HepG2 (cell line): ENCODE results near the gene MST1. TPM values are rescaled to one million over a fixed set of nuclear protein-coding genes. Genes with fewer than 3 reads are reported as not detected.
A peak's percentile ranks its signal among the peaks of the same experiment; 100 is the strongest.

Experiments
- ARID3A ChIP-seq: IDR thresholded peaks from 2 replicates; pipeline ENCODE4 v1.6.1; 2012; ENCODE audit warnings: low read depth, low read length, improper control_type of control experiment
- ATF4 ChIP-seq, 2 experiments: fragments of 450-650 bp in 1 of 2; sonication (generic) in 1 of 2; formaldehyde crosslinking; IDR thresholded peaks; 2 replicates each; pipeline versions ENCODE4 v1.5.0 to v1.8.0; 2020 to 2022; ENCODE audit warnings: mild to moderate bottlenecking in 1 of 2, missing genetic modification reagents in 1 of 2
- E2F5 ChIP-seq: sonication (generic); formaldehyde crosslinking; conservative IDR thresholded peaks from 2 replicates; pipeline ENCODE4 v1.4.0; 2020; ENCODE audit warnings: missing genetic modification reagents
- FLYWCH1 ChIP-seq: sonication (generic); formaldehyde crosslinking; IDR thresholded peaks from 2 replicates; pipeline ENCODE4 v1.8.1; 2023; ENCODE audit warnings: mild to moderate bottlenecking, missing genetic modification reagents
- GRHL1 ChIP-seq: sonication (generic); formaldehyde crosslinking; conservative IDR thresholded peaks from 2 replicates; pipeline ENCODE4 v1.8.0; 2022; ENCODE audit warnings: missing genetic modification reagents
- HOXA3 ChIP-seq: sonication (generic); formaldehyde crosslinking; IDR thresholded peaks from 2 replicates; pipeline ENCODE4 v1.5.0; 2020; ENCODE audit warnings: missing genetic modification reagents
- IRF2 ChIP-seq: IDR thresholded peaks from 2 replicates; pipeline ENCODE4 v1.6.1; 2018; ENCODE audit warnings: missing genetic modification reagents, missing compliant biosample characterization
- KAT7 ChIP-seq: IDR thresholded peaks from 2 replicates; pipeline ENCODE4 v1.6.1; 2018; ENCODE audit warnings: borderline replicate concordance, missing compliant biosample characterization
- KLF15 ChIP-seq: sonication (generic); formaldehyde crosslinking; IDR thresholded peaks from 2 replicates; pipeline ENCODE4 v1.8.1; 2023; ENCODE audit warnings: borderline replicate concordance, mild to moderate bottlenecking, inconsistent platforms, missing genetic modification reagents, mixed read lengths
- RNF2 ChIP-seq: fragments of 450-650 bp; conservative IDR thresholded peaks from 2 replicates; pipeline ENCODE4 v1.6.1; 2016; ENCODE audit warnings: low read depth
- SIN3A ChIP-seq: IDR thresholded peaks from 2 replicates; pipeline ENCODE4 v1.6.1; 2011; ENCODE audit warnings: low read depth, mild to moderate bottlenecking, control low read depth, low read length, borderline replicate concordance
- ZMYM2 ChIP-seq: sonication (generic); formaldehyde crosslinking; IDR thresholded peaks from 2 replicates; pipeline ENCODE4 v1.8.0; 2022; ENCODE audit warnings: mild to moderate bottlenecking, missing genetic modification reagents
- ZNF17 ChIP-seq: sonication (generic); formaldehyde crosslinking; IDR thresholded peaks from 2 replicates; pipeline ENCODE4 v1.5.0; 2020; ENCODE audit warnings: mild to moderate bottlenecking, missing genetic modification reagents
- ZNF232 ChIP-seq: sonication (generic); formaldehyde crosslinking; IDR thresholded peaks from 2 replicates; pipeline ENCODE4 v1.4.0; 2020; ENCODE audit warnings: missing genetic modification reagents, borderline replicate concordance
- ZNF264 ChIP-seq: sonication (generic); formaldehyde crosslinking; IDR thresholded peaks from 2 replicates; pipeline ENCODE4 v1.4.0; 2020; ENCODE audit warnings: missing genetic modification reagents
- ZNF441 ChIP-seq: sonication (generic); formaldehyde crosslinking; IDR thresholded peaks from 2 replicates; pipeline ENCODE4 v1.7.0; 2021; ENCODE audit warnings: missing genetic modification reagents, borderline replicate concordance
- ZNF512 ChIP-seq: sonication (generic); formaldehyde crosslinking; IDR thresholded peaks from 2 replicates; pipeline ENCODE4 v1.4.0; 2020; ENCODE audit warnings: mild to moderate bottlenecking, missing genetic modification reagents
- ZNF749 ChIP-seq: sonication (generic); formaldehyde crosslinking; IDR thresholded peaks from 2 replicates; pipeline ENCODE4 v1.8.0; 2022; ENCODE audit warnings: mild to moderate bottlenecking, missing genetic modification reagents, moderate library complexity, borderline replicate concordance
- ZNF772 ChIP-seq: sonication (generic); formaldehyde crosslinking; IDR thresholded peaks from 2 replicates; pipeline ENCODE4 v1.5.0; 2020; ENCODE audit warnings: mild to moderate bottlenecking, missing genetic modification reagents
- ZNF781 ChIP-seq: sonication (generic); formaldehyde crosslinking; IDR thresholded peaks from 2 replicates; pipeline ENCODE4 v1.5.1; 2020; ENCODE audit warnings: borderline replicate concordance, mild to moderate bottlenecking, missing genetic modification reagents; ENCODE audit errors: not compliant biosample characterization
- ZNF839 ChIP-seq: sonication (generic); formaldehyde crosslinking; IDR thresholded peaks from 2 replicates; pipeline ENCODE4 v1.4.0; 2020; ENCODE audit warnings: missing genetic modification reagents, mild to moderate bottlenecking, borderline replicate concordance
- polyA plus RNA-seq, 8 experiments: library from polyadenylated mRNA; depleted of rRNA in 3 of 8; stranded (reverse) in 7 of 8; unstranded in 1 of 8; fragments of >200 nt; fragmentation: Illumina TruSeq in 4 of 8; extraction: Trizol in 4 of 8; gene quantifications; 2 replicates each; pipeline versions ENCODE4 v1.2.1 to v1.2.3, GENCODE V29; 2011 to 2016; ENCODE audit warnings: low read depth in 4 of 8, missing spikeins in 1 of 8, mixed read lengths in 1 of 8; ENCODE audit not compliant: insufficient read depth in 1 of 8
- total RNA-seq, 5 experiments: library from RNA; depleted of rRNA; stranded (reverse); fragments of >200 nt; fragmentation: Illumina TruSeq; extraction: Trizol; gene quantifications; 2 replicates each; pipeline ENCODE4 v1.2.3, GENCODE V29; 2016; ENCODE audit warnings: low read depth in 1 of 5

The MST1 gene
- total and polyA plus RNA-seq, 2 of the 13 experiments (the other 11 are each of a cell fraction or from before 2014, with no cell fraction given) = 189 to 452 TPM

- TF ChIP-seq E2F5 (CRISPR knock-in tag) = no peak
- TF ChIP-seq HOXA3 (CRISPR knock-in tag) = no peak; the same call in 1 of the 2 replicates
- TF ChIP-seq ZNF749 (CRISPR knock-in tag) = 0 out of 2 replicates have a peak, but pooled peaks have one; percentile 41
- TF ChIP-seq ZMYM2 (CRISPR knock-in tag) = peak; percentile 72; the same call in 1 of the 2 replicates
- TF ChIP-seq ARID3A = no peak
- TF ChIP-seq IRF2 (CRISPR knock-in tag) = 0 out of 2 replicates have a peak, but pooled peaks have one; percentile 6
- no peak for TF ChIP-seq KLF15 (CRISPR knock-in tag)
- TF ChIP-seq ZNF512 (CRISPR knock-in tag) = no peak
- no peak; the same call in 1 of the 2 replicates for TF ChIP-seq KAT7 (CRISPR knock-in tag)
- TF ChIP-seq RNF2 = peak; percentile 74; the same call in 1 of the 2 replicates
- TF ChIP-seq ZNF264 (CRISPR knock-in tag) = no peak
- TF ChIP-seq ATF4 (CRISPR knock-in tag; IDR thresholded peaks at IDR 0.05) = peak in 1 of 2 experiments; percentile 53; a peak in 1 of 4 replicates
- no peak for TF ChIP-seq FLYWCH1 (CRISPR knock-in tag)
- peak; percentile 71; the same call in 1 of the 2 replicates for TF ChIP-seq SIN3A
- peak; percentile 39; the same call in 1 of the 2 replicates for TF ChIP-seq ZNF772 (CRISPR knock-in tag)
- 0 out of 2 replicates have a peak, but pooled peaks have one; percentile 15 for TF ChIP-seq ZNF839 (CRISPR knock-in tag)
- peak; percentile 61; the same call in 1 of the 2 replicates for TF ChIP-seq ZNF232
- TF ChIP-seq ZNF441 (CRISPR knock-in tag) = peak; percentile 14
- no peak for TF ChIP-seq ZNF17
- TF ChIP-seq ZNF781 = peak; percentile 62
- TF ChIP-seq GRHL1 (CRISPR knock-in tag) = no peak
These were observed 15.4 kb downstream of the MST1 start, which contains the start of gene APEH (continued) for GRCh38 chr3:49673715-49674496.
